ENCODE results near the gene SLC10A3. TPM values are rescaled to one million over a fixed set of nuclear protein-coding genes. Genes with fewer than 3 reads are reported as not detected.

SLC10A3 gene
- total RNA-seq, 1 experiment from 2014 or later: 42.1 TPM

DNA sequence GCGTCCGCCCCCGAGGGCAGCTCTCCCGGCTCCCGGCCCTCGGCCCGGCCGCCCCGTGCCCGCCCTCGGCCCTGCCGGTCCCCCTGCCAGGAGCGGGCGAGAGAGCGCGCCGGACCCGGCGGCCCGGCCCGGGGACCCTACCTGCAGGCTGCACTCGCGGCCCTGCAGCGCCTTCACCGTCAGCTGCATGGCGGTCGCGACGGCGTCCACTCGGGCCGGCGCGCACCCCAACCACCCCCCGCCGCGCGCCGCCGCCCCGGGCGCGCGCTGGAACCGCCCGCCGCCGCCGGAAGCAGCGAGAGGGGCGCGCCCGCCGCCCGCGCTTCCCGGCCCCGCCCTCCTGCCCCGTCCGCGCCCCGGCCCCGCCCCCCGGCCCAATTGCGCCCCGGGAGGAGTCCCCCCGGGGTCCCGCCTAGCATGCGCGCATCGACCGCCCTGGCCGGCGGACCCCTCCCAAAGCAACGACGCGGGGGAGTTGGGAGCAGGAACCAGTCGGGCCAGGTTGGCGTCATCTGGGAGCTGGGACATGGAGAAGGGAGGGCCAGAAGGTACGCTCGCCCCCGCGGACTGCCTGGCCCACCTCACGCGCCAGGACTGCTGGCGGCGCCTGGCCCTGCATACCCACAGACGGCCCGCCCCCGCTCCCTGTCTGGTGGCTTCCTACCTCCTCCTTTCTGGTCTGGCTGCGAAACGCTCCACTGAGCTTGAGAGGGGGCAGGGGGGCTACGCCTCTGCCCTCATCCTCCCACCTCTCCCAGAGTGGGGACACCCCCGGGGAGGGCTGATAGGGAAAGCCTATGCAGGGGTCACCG lies 3.8 kb downstream of the SLC10A3 start, which contains the start of gene UBL4A:
Gene UBL4A, minus strand, starts transcription at position 220 of the 812 bp plus-strand sequence. Its CDS starts 31 bp downstream, at position 189.
- ChIA-PET CTCF (no interaction called here), POLR2A (ENCODE audit: unreplicated experiment) (no interaction called here)
- no TSS peak for BruUV-seq (replicated peaks)
- H2AFZ ChIP-seq (ENCODE audit: low read length): peak within 1 kb of the TSS; percentile 73
- TF ChIP-seq CTCF (conservative IDR thresholded peaks at IDR 0.05; ENCODE audit: low read depth, low read length) (no peak), EZH2phosphoT487 (IDR thresholded peaks at IDR 0.05; ENCODE audit: borderline replicate concordance, low read length) (peak; percentile 78)
- H3K27me3 ChIP-seq (ENCODE audit: low read length): no peaks in the 10 kb centered on the region
- peak within 1 kb of the TSS; percentile 96 for H3K4me2 ChIP-seq (ENCODE audit: low read length)
- H3K9me3 ChIP-seq (ENCODE audit: low read length): no peaks in the 10 kb centered on the region
- peak within 1 kb of the TSS; percentile 83 for H3K4me3 ChIP-seq (ENCODE audit: low read length)
- no peaks in the 10 kb centered on the region for H3F3A ChIP-seq (ENCODE audit: low read length, unreplicated experiment)
- H3K4me1 ChIP-seq (ENCODE audit: insufficient read depth, low read length): peaks cover 34% of the 10 kb centered on the region
- ATAC-seq: peak; percentile 28
- H3K36me3 ChIP-seq (ENCODE audit: low read depth, low read length): peaks cover 15% of the 10 kb centered on the region
- peak within 1 kb of the TSS; percentile 83 for H3K9ac ChIP-seq (ENCODE audit: low read length)
- intact Hi-C loops (cut with micrococcal nuclease): no loop called here
- H3K27ac ChIP-seq (ENCODE audit: low read length): peak within 1 kb of the TSS; percentile 43
- H3K79me2 ChIP-seq (ENCODE audit: low read length): peaks cover 52% of the 10 kb centered on the region
- no peaks in the 10 kb centered on the region for H3K9me2 ChIP-seq (replicated peaks; ENCODE audit: low read length)
- DNase-seq: peak; percentile 79
- no peaks in the 10 kb centered on the region for H4K20me1 ChIP-seq (ENCODE audit: low read length)

GRCh38 chrX:154486052-154486395 lies 4.4 kb downstream of the SLC10A3 start:
- BruUV-seq (replicated peaks): no TSS peak
- Histone ChIP-seq H3K27me3 (ENCODE audit: low read length) (no peaks in the 10 kb centered on the region), H3K9me3 (ENCODE audit: low read length) (no peaks in the 10 kb centered on the region), H3K4me2 (ENCODE audit: low read length) (peak overlapping the region; percentile 96), H3K27ac (ENCODE audit: low read length) (peak overlapping the region; percentile 43), H3K79me2 (ENCODE audit: low read length) (peaks cover 52% of the 10 kb centered on the region), H3K9ac (ENCODE audit: low read length) (peak overlapping the region; percentile 83), H3K36me3 (ENCODE audit: low read depth, low read length) (peaks cover 15% of the 10 kb centered on the region), H4K20me1 (ENCODE audit: low read length) (no peaks in the 10 kb centered on the region), H2AFZ (ENCODE audit: low read length) (peak overlapping the region; percentile 73), H3F3A (ENCODE audit: low read length, unreplicated experiment) (no peaks in the 10 kb centered on the region), H3K4me3 (ENCODE audit: low read length) (peak overlapping the region; percentile 83), H3K9me2 (replicated peaks; ENCODE audit: low read length) (no peaks in the 10 kb centered on the region), H3K4me1 (ENCODE audit: insufficient read depth, low read length) (peaks cover 34% of the 10 kb centered on the region)
- no peak; the same call in 1 of the 2 replicates for ATAC-seq
- POLR2A ChIA-PET (ENCODE audit: unreplicated experiment): no interaction called here
- no peak for DNase-seq
- intact Hi-C loops (cut with micrococcal nuclease): no loop called here
- CTCF ChIA-PET: no interaction called here
- TF ChIP-seq EZH2 (IDR thresholded peaks at IDR 0.05; ENCODE audit: low read length, unreplicated experiment): no peak
- TF ChIP-seq EZH2phosphoT487 (IDR thresholded peaks at IDR 0.05; ENCODE audit: borderline replicate concordance, low read length): no peak
- no peak for TF ChIP-seq CTCF (conservative IDR thresholded peaks at IDR 0.05; ENCODE audit: low read depth, low read length)

Measured in PC-3 (cell line).